Cortex of kidney (tissue), 1 donor: ENCODE data around the gene IFITM2.

Experiments
- DNase-seq: peaks from one replicate; lab custom pipeline; 2025; lab: John Stamatoyannopoulos, UW

The IFITM2 gene

DNA sequence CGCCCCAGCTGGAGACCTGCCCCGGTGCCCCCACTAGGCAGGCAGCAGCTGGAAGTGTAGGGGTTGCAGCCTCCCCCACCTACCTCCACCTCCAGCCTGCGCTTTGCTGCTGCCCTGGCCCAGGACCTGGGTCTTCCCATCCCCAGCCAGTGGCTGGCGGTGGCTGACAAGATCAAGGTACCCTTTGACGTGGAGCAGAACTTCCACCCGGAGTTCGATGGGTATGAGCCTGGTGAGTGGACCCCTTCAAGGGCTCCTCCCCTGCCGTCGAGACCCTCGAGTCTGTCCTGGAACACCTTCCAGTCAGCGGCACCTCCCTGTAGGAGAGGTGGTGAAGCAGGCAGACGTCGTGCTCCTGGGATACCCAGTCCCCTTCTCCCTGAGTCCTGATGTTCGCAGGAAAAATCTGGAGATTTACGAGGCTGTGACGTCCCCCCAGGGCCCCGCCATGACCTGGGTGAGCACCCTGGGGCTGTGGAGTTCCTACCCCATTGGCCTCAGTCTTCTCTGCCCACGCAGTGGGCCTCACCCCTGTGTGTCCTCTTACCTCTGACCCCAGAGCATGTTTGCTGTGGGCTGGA is 14.3 kb upstream of the IFITM2 start:
- no peak for DNase-seq

GRCh38 chr11:293852-294661 is 13.6 kb upstream of the IFITM2 start:
- DNase-seq = no peak

- no peak for DNase-seq
Measured at GRCh38 chr11:294780-295179, 12.8 kb upstream of the IFITM2 start.

DNA sequence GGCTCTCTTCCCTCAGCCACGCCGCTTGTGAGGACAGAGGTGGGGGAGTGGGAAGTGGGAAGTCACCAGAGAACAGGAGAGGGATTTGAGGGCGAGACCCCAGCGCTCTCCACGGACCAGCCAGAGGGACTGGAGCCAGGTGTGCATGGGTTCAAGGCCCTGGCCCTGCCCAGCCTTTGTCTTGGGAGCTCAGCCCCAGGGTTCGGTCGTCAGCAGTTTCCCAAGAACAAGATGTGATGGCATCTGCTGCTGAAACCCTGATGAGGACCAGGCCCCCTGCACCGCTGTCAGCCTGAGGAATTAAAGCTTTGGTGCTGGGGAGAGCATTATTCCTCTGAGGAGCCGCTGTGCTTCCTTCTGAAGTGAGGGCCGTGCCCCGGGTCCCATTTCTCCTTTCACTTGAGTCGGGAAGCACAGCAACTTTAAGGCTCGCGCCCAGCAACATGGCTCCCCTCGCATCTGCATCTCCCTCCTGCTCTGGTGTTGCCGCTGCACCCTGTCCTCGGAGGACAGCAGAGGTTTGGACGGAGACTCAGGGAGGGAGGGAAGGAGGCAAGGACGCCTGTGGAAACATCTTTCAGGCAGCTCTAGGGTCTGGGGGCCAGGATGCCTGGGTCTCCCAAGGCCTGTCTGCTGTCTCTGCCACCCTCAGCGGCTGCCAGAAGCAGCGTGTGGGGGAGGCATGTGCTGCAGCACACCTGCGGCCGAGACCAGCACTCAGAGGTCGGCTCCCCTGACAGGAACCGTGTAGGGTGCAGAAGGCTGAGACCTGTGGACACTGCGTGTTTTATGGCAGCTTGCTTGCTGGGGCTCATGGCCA is 12.1 kb upstream of the IFITM2 start:
- no peak for DNase-seq

DNA sequence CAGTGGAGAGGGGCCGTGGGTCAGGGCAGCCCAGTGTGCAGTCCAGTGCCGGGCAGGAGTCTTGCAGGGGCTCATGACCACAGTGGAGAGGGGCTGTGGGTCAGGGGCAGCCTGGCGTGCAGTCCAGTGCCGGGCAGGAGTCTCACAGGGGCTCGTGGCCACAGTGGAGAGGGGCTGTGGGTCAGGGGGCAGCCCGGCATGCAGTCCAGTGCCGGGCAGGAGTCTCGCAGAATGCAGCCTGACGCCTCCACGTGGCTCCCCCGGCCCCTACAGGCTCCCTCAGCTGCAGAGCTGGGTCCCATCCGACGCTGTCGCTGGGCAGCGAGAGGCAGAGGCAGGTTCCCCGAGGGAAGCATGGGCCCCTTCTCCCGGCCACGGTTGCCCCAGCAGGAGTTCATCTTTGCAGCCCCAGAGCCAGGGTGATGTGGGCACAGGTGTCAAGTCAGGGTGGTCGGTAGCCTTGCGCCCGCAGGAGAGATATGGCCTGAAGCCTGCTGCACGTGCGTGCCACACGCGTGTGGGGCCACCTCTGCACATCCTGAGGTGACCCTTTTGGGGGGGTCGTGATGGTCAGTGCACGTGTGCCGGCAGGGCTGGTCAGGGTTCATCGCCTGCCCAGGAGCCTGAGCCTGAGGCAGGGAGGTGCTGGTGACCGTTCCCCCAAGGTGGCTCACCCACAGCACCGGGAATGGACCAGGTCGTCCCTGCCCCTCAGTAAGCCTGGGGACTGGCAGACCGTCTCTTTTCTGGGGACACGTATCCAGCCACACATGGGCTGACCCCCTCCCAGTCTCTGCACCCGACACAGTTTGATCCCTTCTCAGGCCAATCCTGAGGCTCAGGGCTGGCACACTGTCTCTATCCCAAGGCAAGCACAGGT is 11.2 kb upstream of the IFITM2 start:
- no peak for DNase-seq

GRCh38 chr11:297051-297585 is 10.5 kb upstream of the IFITM2 start:
- no peak for DNase-seq

- no peak for DNase-seq
Measured at GRCh38 chr11:297586-298405, 9.8 kb upstream of the IFITM2 start.

GRCh38 chr11:298406-299065 is 9.1 kb upstream of the IFITM2 start:
- no peak for DNase-seq

DNA sequence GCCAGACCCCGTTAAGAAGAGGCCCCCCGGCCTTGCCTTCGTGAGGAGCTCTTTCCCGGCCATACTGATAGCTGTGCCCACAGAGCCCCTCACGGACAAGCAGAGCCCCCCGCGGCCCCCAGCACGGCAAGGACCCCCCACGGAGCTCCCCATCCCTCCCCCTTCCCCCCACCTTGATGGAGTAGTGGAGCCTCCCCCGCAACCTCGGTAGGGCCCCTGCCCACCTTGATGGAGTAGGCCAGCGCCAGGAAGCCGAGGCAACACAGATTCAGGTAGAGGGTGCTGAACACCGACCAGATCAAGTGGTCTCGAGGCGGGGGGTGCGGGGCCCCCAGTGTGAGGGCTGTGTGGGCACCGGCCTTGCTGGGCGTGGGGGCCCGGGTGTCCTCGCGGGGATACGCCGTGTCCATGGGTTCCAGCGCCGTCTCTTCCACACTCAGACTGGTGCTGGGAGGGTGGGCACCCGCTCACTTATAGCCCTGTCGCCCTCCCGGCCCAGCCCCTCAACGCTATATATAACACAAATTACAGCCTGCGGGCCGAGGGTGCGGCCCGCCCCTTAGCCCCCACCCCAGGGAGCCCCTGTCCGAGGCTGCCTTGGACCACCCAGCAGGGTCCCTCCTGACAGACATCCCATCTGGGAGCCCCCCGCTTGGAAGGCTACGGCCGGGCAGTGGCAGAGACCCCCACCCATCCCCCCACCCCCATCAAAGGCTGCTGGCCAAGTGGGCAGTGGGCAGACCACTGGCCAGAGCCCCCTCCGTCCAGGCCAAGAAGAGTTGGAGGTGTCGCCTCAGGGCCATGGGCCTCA is 8.3 kb upstream of the IFITM2 start, which contains the start of gene IFITM5:
Gene IFITM5, minus strand, starts transcription at position 446 of the 811 bp plus-strand sequence. Its CDS starts 36 bp downstream, at position 410.
- no peak for DNase-seq

GRCh38 chr11:299951-300735 is 7.5 kb upstream of the IFITM2 start:
- no peak for DNase-seq

DNA sequence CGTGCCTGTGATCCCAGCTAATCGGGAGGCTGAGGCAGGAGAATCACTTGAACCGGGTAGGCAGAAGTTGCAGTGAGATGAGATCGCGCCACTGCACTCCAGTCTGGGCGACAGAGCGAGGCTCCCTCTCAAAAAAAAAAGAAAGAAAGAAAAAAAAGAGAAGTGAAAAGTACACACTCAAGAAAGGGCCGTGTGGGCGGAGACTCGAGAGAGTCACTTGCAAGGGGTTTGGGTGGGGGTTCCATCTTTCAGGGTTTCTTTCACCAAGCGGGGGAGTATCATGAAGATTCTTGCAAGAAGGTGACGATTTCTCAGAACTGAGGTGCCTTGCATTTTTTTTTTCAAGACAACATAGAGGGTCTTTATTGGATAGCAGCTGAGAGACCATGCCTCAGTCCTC is 4.3 kb upstream of the IFITM2 start:
- DNase-seq = no peak

GRCh38 chr11:304061-304506 is 3.5 kb upstream of the IFITM2 start:
- DNase-seq = no peak

DNA sequence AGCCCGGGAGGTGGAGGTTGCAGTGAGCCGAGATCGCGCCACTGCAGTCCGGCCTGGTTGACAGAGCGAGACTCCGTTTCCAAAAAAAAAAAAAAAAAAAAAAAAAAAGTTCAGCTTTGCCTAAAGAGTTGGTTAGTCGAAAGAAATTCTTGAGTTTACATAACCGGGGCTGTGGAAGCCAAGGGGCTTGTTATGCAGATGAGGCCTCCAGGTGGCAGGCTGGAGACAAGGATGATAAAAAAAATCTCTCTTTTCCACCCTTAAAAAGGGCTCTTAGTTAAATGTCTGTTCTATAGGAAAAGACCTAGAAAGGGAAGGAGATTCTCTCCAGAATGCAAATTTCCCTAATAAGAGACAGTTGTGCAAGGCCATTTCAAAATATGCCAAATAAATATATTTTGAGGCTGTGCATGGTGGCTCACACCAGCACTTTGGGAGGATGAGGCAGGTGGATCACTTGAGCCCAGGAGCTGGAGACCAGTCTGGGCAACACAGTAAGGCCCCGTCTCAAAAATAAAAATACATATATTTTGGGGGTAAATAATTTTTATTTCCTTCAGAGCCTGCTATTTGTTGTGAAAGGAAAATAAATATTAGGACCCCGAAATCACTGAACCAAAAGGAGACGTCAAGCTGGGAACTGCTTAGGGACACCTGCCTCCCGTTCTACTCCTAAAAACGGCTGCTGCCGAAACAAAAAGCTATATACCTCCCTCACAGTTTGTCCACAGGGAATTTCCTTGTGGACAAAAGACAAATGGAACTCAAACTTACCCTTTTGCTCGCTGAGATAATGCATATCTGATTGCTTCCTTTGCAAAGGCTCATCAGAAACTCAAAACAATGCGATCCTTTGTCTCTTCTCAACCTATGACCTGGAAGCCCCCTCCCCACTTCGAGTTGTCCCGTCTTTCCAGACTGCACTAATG is 2.4 kb upstream of the IFITM2 start:
- no peak for DNase-seq

- no peak for DNase-seq
Measured at GRCh38 chr11:305844-306211, 1.8 kb upstream of the IFITM2 start.

DNA sequence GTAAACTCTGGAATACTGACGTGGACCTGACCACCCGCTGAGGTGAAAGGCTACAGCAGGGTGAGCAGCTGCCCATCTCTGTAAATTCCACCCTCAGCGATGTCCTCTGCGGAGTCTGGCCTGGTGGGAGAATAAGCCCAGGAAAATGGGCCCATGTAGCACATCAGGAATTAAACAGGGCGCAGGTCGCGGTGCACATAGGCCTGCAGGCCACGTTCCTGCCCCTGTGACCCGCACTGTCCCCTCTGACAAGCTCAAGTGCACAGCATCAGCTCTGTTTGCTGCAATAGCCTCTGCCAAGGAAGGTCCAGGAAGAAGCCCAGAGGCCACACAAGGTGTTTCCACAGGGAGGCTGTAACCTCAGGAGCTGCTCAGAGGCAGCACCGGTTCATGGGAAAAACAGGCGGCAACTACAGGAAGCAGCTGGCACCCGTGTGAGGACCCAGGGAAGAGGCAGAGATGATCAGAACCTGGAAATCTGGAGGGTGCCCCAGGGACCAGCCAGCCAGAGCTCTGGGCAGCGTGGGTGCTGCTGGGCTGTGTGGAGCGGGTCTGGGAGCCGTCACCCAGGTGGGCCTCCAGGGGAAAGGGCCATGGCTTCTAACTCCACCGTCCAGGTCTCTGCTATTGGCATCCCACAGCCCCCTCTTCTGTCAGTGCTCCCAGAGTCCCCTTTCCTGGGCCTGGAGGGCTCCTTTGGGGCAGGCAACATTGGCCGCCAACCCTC is 808 bp upstream of the IFITM2 start:
- no peak for DNase-seq
